Activated naive CD4-positive, alpha-beta T cell treated with anti-CD3 and anti-CD28 coated beads, Interleukin-2, amount 50 U/mL, for 24 hours (primary cell): ENCODE data around the gene TRPM3.
"Not testable (repeated sequence)": the region's sequence is repeated elsewhere in the genome, so short reads cannot be mapped to it uniquely, and the experiment has no call there.

ENCODE experiments used
- H3K27ac Mint-ChIP-seq: one replicate; pipeline ENCODE4 v1.8.0; 2021; ENCODE audit warnings: mild to moderate bottlenecking, mixed read lengths
- H3K27me3 Mint-ChIP-seq: one replicate; pipeline ENCODE4 v1.8.0; 2021; ENCODE audit warnings: mixed read lengths
- H3K36me3 Mint-ChIP-seq: one replicate; pipeline ENCODE4 v1.8.0; 2021; ENCODE audit warnings: mixed read lengths
- H3K4me1 Mint-ChIP-seq: one replicate; pipeline ENCODE4 v1.8.0; 2021; ENCODE audit warnings: mixed read lengths
- H3K4me3 Mint-ChIP-seq: one replicate; pipeline ENCODE4 v1.8.0; 2021; ENCODE audit warnings: mild to moderate bottlenecking, mixed read lengths
- H3K9me3 Mint-ChIP-seq: one replicate; pipeline ENCODE4 v1.8.0; 2021; ENCODE audit warnings: mixed read lengths

Gene TRPM3

GRCh38 chr9:70642341-70642740, 479.1 kb downstream of the TRPM3 start:
- H3K27ac Mint-ChIP-seq: no peak overlapping the region
- H3K9me3 Mint-ChIP-seq: no peaks in the 10 kb centered on the region
- H3K27me3 Mint-ChIP-seq: peaks cover 12% of the 10 kb centered on the region
- no peaks in the 10 kb centered on the region for H3K4me1 Mint-ChIP-seq
- no peaks in the 10 kb centered on the region for H3K36me3 Mint-ChIP-seq
- H3K4me3 Mint-ChIP-seq: no peak overlapping the region

GRCh38 chr9:70641631-70642030, 479.8 kb downstream of the TRPM3 start:
- no peaks in the 10 kb centered on the region for H3K36me3 Mint-ChIP-seq
- H3K27me3 Mint-ChIP-seq: peaks cover 12% of the 10 kb centered on the region
- H3K27ac Mint-ChIP-seq: no peak overlapping the region
- H3K4me1 Mint-ChIP-seq: no peaks in the 10 kb centered on the region
- H3K9me3 Mint-ChIP-seq: no peaks in the 10 kb centered on the region
- no peak overlapping the region for H3K4me3 Mint-ChIP-seq

- Mint-ChIP-seq H3K36me3 (no peaks in the 10 kb centered on the region), H3K9me3 (no peaks in the 10 kb centered on the region), H3K27me3 (peaks cover 10% of the 10 kb centered on the region), H3K4me3 (no peak overlapping the region), H3K27ac (no peak overlapping the region), H3K4me1 (no peaks in the 10 kb centered on the region)
Measured at GRCh38 chr9:70641031-70641430, 480.4 kb downstream of the TRPM3 start.

- Mint-ChIP-seq H3K36me3 (no peaks in the 10 kb centered on the region), H3K27ac (no peak overlapping the region), H3K4me3 (no peak overlapping the region), H3K4me1 (no peaks in the 10 kb centered on the region), H3K27me3 (peaks cover 10% of the 10 kb centered on the region), H3K9me3 (no peaks in the 10 kb centered on the region)
Measured at GRCh38 chr9:70639853-70640814, 481.3 kb downstream of the TRPM3 start.

DNA sequence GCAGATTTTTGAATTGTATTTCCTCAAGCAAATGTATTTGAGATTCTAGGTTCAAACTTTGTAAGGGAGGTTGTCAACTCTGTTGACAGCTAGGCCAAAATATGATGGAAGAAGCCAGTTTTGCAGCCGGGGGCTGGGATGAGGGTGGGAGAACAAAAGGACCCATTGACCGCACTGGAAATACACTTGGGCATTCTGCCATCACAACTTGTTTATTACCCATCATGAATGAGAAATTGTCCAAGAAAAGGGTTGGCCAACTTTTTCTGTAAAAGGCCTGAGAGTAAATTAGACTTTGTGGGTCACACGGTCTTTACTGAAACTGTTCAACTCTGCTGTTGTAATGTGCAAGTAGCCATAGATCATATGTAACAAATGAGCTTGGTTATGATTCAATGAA, 485.6 kb downstream of the TRPM3 start:
- Mint-ChIP-seq H3K27me3 (peaks cover 2% of the 10 kb centered on the region), H3K36me3 (no peaks in the 10 kb centered on the region), H3K9me3 (no peaks in the 10 kb centered on the region), H3K4me3 (no peak overlapping the region), H3K27ac (no peak overlapping the region), H3K4me1 (no peaks in the 10 kb centered on the region)

- Mint-ChIP-seq H3K4me3 (no peak overlapping the region), H3K27ac (no peak overlapping the region), H3K9me3 (no peaks in the 10 kb centered on the region)
Measured at GRCh38 chr9:70634696-70635095, 486.7 kb downstream of the TRPM3 start.

DNA sequence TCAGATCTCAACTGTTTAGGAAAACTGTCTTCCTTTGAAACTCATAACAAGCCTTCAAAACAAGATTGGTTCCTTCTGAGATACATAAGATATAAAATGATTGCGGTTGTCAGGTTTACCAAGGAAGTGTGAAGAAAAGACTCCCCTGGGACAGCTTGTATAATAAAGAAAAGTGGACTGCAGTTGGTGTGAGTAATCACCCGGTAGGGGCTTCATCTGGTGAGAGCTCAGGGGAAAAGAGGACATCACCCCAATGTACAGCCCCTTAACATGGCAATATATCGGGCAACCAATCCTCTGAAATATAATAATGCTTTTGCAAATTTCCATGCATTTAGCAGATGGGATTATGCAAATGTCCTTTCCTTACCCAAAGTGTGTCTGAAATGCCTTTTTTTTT, 490.4 kb downstream of the TRPM3 start:
- Mint-ChIP-seq H3K27me3 (peaks cover 5% of the 10 kb centered on the region), H3K4me1 (no peaks in the 10 kb centered on the region), H3K36me3 (no peaks in the 10 kb centered on the region), H3K9me3 (no peaks in the 10 kb centered on the region), H3K27ac (no peak overlapping the region), H3K4me3 (no peak overlapping the region)

More at GRCh38 chr9:70634696-70635095, 486.7 kb downstream of the TRPM3 start:
- Mint-ChIP-seq H3K4me1 (no peaks in the 10 kb centered on the region), H3K36me3 (no peaks in the 10 kb centered on the region), H3K27me3 (peaks cover 2% of the 10 kb centered on the region)

GRCh38 chr9:70629080-70629685, 492.2 kb downstream of the TRPM3 start:
- H3K27me3 Mint-ChIP-seq, H3K27ac Mint-ChIP-seq, H3K4me3 Mint-ChIP-seq, H3K36me3 Mint-ChIP-seq, H3K9me3 Mint-ChIP-seq, H3K4me1 Mint-ChIP-seq: not testable (repeated sequence)

- Mint-ChIP-seq H3K36me3 (no peaks in the 10 kb centered on the region), H3K27me3 (peaks cover 3% of the 10 kb centered on the region), H3K27ac (no peak overlapping the region), H3K4me1 (no peaks in the 10 kb centered on the region), H3K4me3 (no peak overlapping the region), H3K9me3 (no peaks in the 10 kb centered on the region)
Measured at GRCh38 chr9:70625078-70625477, 496.3 kb downstream of the TRPM3 start.

GRCh38 chr9:70618784-70619183, 502.6 kb downstream of the TRPM3 start:
- H3K27me3 Mint-ChIP-seq: no peaks in the 10 kb centered on the region
- H3K27ac Mint-ChIP-seq: no peak overlapping the region
- H3K36me3 Mint-ChIP-seq: no peaks in the 10 kb centered on the region
- H3K4me3 Mint-ChIP-seq: no peak overlapping the region
- H3K9me3 Mint-ChIP-seq: no peaks in the 10 kb centered on the region
- H3K4me1 Mint-ChIP-seq: no peaks in the 10 kb centered on the region

DNA sequence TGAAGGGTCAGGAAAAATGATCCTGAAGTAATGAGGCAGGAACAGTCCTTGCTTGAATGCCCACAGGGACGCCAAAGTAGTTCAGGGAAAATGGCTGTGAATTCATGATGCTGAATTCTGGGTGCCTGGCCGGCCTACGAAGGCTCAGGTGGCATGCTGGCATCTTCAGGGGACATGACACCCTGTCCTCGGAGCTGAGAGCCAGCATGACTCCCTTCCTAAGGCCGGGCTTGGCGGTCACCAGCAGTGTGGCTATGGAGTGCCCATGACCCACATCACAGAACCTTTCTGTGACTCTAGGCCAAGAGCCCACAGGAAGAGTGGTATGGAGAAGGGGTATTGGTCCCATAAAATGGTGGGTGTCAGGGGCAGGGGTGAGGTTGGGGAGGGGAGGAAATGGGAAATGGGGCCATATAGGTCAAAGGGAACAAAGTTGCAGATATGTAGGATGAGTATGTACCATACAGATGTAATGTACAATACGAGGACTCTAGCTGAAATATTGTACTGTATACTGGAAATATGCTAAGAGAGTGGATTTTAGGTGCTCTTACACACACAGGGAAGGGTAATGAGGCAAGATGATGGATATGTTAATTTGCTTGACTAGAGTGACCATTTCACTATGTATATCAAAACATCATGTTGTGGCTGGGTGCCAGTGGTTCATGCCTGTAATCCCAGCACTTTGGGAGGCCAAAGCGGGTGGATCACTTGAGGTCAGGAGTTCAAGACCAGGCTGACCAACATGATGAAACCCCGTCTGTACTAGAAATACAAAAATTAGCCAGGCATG, 504.2 kb downstream of the TRPM3 start:
- no peaks in the 10 kb centered on the region for H3K27me3 Mint-ChIP-seq
- no peaks in the 10 kb centered on the region for H3K36me3 Mint-ChIP-seq
- H3K9me3 Mint-ChIP-seq: no peaks in the 10 kb centered on the region
- no peaks in the 10 kb centered on the region for H3K4me1 Mint-ChIP-seq
- H3K4me3 Mint-ChIP-seq: no peak overlapping the region
- H3K27ac Mint-ChIP-seq: no peak overlapping the region

GRCh38 chr9:70616228-70616990, 505.0 kb downstream of the TRPM3 start:
- H3K27ac Mint-ChIP-seq: no peak overlapping the region
- H3K9me3 Mint-ChIP-seq: no peaks in the 10 kb centered on the region
- no peak overlapping the region for H3K4me3 Mint-ChIP-seq
- no peaks in the 10 kb centered on the region for H3K27me3 Mint-ChIP-seq
- no peaks in the 10 kb centered on the region for H3K4me1 Mint-ChIP-seq
- H3K36me3 Mint-ChIP-seq: no peaks in the 10 kb centered on the region

DNA sequence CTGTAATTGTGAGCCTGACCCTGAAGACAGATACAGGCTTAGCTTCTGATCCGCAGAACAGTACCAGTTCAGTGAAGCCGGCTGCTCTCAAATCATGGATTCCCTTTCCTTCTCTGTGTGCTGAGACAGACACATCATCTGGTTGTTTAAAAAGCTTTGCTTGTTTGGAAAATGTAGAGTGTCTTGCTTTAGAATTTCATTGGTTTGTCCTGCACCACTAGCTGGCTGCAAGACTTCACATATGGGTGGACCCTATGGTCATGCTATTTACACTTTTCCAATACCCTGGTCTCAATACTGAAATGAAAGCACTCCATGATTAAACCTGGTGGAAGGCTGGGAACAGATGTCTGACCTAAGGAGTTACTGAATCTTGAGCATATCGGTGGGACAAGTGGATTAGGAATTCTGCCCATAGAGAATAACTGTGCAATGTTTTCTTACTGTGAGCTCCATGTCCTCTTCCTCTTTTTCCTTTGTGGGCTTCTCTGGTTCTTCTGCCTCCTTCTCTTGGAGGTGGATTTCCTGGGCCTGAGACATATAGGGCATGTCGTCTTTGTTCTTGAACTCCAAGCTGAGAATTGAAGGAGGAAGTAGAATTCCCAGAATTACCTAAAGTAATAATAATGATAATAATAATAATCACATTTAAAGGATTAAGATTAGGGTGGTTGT, 505.8 kb downstream of the TRPM3 start:
- Mint-ChIP-seq H3K4me1 (no peaks in the 10 kb centered on the region), H3K4me3 (no peak overlapping the region), H3K9me3 (no peaks in the 10 kb centered on the region), H3K27ac (no peak overlapping the region), H3K36me3 (no peaks in the 10 kb centered on the region), H3K27me3 (no peaks in the 10 kb centered on the region)

GRCh38 chr9:70614786-70615463, 506.5 kb downstream of the TRPM3 start:
- no peak overlapping the region for H3K4me3 Mint-ChIP-seq
- H3K27ac Mint-ChIP-seq: no peak overlapping the region
- no peaks in the 10 kb centered on the region for H3K36me3 Mint-ChIP-seq
- no peaks in the 10 kb centered on the region for H3K4me1 Mint-ChIP-seq
- H3K27me3 Mint-ChIP-seq: no peaks in the 10 kb centered on the region
- H3K9me3 Mint-ChIP-seq: no peaks in the 10 kb centered on the region
